ENCODE measurements around the gene SLC25A20.
"Not testable (repeated sequence)": the region's sequence is repeated elsewhere in the genome, so short reads cannot be mapped to it uniquely, and the experiment has no call there.

SLC25A20 gene, protein sequence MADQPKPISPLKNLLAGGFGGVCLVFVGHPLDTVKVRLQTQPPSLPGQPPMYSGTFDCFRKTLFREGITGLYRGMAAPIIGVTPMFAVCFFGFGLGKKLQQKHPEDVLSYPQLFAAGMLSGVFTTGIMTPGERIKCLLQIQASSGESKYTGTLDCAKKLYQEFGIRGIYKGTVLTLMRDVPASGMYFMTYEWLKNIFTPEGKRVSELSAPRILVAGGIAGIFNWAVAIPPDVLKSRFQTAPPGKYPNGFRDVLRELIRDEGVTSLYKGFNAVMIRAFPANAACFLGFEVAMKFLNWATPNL

DNA sequence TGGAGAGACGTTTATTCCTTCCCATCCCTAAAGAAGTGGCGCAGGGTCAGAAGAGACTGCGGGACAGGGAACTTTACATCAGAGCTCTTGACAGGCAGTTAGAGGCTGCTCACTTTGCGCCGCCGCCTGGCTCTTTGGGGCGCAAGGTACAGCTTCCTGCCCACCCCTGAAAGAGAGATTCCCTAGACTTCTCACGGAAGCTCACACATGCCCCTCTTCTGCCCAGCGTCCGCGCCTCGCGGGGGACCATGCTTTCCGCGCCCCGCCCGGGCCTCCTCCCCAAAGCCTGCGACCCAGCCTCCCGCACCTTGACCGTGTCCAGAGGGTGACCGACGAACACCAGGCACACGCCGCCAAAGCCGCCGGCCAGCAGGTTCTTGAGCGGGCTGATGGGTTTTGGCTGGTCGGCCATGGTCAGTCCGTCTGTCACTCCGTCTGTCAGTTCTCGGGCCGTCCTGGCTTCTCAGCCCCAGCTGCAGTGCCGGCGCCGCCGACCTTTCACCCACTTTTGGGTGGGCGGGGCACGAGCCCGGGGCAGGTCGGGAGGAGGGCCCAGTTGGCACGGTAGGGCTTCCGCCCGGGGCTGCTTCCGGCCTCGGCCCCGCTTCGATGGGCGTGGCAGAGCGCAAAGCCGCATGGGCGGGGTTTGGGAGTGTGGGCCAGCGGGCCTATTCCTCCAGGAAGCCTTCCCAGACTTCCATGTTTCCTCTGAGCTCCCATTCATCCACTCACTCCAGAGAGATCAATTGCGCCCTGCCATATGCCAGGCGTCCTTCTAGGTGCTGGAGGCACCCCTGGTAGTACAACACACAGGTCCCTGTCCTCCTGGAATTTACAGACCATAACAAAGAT, at the start of gene SLC25A20:
Gene SLC25A20 (minus strand): TSS at position 500 of the 852 bp plus-strand sequence. CDS start 88 bp downstream, at position 412.
- peak; percentile 89 to 91 for DNase-seq

DNA sequence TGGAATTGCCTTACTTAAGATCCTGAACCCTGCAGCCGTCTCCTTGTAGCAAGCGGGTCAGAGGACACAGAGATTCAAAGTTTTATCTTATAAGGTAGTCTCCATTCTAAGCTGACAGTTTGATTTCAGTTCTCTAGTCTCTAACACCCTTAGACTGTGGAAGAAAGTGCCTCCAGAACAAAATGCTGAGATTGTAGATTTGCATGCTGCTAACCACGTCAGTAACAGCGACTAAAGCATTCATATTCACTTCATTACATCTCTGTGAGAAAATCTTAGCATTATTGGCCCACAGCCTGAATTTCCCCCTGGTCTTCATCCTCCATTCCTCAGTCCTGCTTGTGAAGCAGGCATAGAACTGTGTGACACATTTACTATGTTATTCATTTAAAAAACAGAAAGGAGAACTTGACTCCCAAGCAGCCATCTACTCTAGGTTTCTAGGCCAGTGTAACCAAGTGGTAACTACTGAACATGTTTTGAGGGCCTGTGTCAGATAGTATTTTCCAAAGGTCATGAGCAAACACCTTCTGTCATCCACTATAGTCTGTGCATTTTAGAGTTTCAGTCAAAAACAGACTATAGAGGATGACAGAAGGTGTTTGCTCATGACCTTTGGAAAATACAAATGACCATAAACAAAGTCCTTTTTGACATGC, 47.3 kb upstream of the SLC25A20 start:
- no peak for DNase-seq

DNA sequence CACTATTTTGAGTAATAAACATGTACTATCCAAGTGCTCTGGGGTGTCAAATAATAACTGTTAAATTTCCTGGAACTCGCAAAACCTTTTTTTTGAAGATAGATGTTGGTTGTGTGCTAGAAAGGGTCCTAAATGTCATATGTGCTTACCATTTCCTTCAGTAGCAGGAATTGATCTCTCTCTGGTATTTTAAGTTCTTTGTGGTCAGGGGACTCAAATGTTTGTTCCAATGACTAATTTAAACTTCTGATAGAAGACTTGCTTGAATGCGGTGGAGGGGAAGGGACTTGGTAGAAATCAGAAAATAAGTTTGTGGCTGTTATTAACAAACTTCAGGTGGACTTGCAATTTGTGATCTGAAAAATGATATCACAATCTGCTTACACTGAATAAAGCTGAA, 46.8 kb upstream of the SLC25A20 start:
- DNase-seq = no peak

DNA sequence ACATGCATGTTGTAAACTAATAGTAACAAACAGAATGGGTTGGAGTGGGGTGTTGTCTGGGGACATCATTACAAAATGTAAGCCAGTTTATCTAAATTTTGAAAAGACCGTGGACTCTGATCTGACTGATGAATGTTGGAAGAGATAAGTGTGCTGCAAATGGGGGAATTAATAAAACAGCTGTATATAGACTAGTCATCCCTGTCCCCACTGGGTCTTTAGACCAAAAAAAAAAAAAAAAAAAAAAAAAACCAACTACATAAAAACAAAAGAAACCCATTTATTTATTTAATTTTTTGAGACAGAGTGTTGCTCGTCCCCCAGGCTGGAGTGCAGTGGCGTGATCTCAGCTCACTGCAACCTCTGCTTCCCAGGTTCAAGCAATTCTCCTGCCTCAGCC, 40.0 kb upstream of the SLC25A20 start:
- DNase-seq = no peak

DNA sequence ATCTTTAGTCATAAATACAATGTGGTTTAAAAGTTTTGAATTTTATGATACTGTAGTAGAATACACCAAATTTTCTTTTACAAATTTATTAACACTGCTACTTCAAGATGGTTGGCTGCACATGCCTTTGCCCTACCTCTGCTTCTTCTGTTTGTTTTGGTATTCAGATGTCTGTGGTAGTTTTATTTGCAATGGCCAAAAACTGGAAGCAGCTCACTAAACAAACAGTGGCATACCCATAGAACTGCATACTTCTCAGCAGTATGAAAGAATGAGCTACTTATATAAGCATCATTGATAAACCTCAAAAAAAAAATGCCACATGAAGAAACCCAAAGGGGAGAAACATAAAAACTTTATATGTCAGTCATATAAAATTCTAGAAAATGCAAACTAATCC, 39.5 kb upstream of the SLC25A20 start:
- DNase-seq = no peak

DNA sequence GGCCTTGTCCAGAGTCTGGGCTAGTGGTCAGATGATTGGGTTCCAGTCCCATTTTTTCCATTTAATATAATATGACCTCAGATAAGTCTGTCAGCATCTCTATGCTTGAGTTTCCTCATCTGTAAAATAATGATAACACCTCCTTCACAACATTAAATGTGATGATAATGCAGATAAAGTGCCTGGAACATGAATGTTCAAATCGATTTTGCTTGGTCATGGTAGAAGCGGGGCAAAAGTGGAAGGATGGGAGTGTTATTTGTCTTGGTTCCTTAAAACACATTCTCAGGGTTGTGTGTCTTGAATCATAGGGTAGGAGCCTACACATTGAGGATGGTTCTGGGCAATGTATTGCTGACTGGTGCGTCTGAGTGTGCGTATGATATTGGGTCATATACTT, 36.8 kb upstream of the SLC25A20 start:
- DNase-seq = no peak

DNA sequence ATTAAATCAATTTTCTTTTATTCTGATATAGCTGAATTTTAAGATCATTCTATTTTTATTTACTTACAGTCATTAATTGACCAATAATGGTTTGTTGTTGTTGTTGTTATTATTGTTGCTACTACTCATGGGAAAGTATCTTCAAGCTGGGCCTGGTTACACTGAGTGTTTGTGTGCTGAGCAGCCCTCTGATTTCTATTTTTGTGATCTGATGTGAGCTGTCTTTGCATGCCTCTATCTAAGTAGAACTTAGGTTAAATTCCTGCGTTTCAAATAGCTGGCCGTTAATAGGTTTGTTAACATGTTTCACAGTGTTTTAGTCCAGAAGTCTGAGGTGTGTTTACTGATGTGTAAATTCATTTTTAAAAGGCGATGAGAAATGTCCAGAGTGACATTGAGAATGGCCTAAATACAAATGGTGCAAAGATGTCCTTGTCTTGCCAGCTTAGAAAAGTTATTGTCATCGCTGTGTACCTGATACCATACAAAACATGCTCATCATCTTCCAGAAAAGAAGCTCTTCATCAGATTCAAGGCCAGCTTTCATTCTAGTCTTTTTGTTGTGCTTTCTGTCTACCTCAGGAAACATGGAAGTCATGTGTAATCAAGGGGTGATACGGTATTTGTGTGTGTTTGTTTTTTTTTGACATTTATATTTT, 35.8 kb upstream of the SLC25A20 start:
- no peak for DNase-seq

DNA sequence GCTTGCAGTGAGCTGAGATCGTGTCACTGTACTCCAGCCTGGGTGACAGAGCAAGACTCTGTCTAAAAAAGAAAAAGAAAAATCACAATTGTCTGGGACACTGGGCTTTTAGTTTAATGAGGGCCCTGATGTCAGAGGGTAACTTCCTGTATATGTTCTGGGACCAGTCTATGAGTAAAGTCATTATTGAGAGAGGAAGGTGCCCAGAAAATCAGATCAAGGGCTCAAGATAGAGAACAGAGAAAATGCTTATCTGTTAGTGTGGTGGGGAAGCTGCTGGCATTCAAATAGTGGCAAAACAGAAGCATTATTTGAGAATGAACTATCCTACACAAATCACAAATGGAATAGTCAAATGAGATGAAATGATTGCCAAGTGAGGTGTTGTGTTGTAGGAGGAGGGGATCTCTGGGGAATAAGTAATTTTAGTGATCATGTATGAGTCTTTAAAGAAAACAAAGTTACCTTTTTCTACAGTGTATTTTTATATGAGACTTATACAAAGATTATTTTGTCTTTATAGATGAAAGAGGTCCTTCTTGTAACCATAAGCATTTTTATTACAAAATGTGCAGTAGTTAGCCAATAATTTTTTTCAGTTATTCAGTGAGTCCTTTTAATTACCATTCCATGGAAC, 33.4 kb upstream of the SLC25A20 start:
- DNase-seq = no peak

DNA sequence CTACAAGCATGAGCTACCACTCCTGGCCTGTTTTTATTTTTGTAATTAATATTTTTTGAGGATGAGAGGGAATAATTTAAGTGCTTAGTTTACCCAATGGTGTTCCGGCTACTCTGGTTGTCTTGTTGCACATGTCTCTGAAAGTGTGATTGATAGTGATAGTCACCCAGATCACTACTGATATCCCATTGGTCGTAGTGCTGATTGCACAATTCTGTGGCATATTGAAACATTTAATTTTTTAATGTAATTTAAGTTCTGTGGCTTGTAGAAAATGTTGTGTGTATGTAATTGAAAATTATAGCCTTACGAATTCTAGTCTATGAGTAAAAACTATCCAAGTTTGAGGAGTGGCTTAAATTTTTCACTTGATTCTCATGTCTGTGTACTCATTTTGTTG, 31.9 kb upstream of the SLC25A20 start:
- no peak for DNase-seq

DNA sequence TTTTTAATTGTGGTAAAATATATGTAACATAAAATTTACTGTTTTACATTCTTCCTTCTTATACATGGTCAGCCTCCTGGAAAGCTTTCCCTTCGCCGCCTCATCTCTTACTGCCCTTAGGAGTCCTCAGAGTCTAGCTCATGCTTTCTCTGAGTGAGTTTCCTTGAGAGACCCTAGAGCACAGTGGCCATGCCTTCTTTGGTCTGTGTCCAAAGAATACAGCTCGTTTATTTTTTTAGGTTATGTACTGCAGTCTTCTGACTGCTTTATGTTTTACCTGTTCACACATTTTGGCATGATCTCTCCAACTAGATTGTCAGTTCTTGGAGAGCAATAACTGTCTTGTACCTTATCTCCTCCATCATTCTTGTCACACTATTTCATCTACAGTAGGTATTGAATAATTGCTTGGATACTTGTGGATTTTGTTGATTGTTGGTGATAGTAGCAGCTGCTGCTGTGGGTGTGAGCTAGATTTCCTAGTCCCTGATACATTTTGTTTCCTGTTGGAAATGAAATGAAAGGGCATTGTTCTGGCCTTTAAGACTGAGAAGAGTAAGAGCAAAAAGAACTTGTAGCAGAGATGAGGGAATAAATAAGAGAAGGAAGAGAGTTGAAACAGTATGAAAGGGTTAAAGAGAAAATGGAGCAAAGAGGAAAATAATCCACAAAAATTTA, 30.8 kb upstream of the SLC25A20 start:
- DNase-seq = no peak

DNA sequence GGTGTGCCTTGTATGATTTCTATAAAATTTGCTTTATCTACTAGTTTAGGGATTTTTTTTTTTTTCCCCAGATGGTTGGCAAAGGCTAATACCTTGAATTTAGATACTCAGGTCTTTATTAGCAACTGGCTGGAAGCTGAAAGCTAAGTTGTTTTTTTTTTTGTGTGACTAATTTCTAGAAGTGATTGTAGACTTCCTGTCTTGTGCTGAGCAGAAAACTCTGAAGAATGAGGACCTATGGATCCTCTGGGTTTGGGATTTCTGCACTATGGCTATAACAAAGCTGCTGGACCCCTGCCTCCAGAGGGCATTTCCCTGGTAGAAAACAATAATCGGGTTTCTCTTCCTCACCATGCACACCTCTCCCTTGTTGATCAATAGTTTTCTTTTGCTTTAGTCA, 30.0 kb upstream of the SLC25A20 start:
- no peak for DNase-seq

DNA sequence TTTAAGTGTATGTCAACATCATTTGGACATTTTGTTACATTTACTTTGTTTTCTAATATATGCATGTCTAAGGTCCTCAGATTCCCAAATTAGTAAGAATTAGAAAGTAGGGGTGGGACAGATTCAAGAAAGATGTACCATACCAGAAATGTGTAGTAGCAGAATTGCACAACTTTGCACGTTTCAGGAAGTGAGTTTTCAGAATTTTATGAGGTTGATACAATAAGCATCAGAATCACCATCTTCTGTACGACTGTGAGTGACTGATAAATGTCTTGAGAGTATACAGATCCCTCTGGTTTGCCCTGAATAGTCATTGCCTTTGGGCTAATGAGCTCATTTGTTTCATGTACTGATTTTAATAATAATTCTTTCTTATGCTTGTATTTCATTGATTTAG, 29.2 kb upstream of the SLC25A20 start:
- no peak for DNase-seq

DNA sequence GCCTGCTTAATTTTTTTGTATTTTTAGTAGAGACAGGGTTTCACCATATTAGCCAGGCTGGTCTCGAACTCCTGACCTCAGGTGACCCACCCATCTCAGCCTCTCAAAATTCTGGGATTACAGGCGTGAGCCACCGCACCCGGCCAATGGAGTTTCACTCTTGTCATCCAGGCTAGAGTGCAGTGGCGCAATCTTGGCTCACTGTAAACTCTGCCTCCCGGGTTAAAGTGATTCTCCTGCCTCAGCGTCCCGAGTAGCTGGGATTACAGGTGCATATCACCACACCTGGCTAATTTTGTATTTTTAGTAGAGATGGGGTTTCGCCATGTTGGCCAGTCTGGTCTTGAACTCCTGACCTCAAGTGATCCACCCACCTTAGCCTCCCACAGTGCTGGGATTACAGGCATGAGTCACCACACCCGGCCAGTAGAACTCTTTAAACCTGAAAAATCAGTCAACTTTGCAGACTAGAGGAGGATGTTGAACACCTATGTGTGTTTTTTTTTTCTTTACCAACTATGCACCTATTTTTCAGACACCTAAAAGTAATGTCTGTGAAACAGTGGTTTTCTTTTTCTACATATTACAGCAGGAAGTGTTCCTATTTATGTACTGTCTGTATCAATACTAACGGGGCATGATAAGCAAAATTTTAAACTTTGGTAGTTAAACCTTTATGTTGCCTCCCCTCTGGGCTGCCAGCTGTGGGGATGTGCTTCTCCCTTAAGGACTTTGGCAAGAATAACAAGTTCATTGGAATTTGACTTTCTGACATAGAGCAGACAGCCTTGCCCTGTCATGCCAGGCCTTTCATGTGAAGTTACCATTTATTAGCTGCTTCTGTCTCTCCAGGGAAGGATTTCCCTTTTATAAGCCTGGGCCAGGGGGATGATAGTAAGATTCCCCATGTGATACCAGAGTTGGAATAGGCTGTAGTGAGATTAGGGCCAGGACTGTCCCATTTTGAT, 28.0 kb upstream of the SLC25A20 start:
- DNase-seq = no peak

DNA sequence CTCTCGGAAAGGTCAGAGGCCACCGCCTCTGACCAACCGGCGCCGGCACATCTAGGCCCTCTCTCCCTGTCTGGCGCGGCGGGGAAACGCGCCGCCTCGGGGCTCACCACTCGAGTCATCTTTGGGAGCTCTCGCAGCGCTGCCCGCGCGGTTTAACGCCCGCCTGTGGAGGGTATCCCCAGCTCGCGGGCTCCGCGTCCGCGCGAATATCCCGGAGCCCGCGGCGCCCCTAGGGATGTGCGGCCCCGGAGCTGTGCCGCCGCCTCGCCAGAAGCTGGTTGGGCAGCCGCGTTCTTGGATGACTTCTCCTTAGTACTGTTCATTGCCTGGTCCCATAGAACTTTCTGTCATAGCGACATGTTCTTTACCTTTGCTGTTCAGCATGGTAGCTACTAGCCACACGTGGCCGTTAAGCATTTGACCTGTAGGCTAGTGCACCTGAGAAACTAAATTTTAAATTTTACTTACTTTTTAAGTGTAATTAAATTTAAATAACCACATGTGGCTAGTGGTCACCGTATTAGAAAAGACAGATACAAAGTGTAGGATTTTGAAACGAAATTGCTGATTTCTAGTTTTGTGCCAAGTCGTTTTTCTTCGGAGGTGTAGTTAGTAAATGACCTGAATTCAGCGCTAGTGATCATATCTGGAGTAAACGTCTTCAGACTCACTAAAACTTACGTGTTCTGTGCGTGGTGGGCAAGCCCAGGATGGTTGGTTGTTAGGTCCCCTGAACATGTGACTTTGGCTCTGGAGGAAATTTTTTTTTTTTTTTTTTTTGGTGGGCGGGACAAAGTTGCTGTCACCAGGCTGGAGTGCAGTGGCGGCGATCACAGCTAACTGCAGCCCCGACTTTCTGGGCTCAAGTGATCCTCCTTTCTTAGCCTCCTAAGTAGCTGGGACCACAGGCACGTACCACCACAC, 20.8 kb upstream of the SLC25A20 start:
- no peak for DNase-seq

DNA sequence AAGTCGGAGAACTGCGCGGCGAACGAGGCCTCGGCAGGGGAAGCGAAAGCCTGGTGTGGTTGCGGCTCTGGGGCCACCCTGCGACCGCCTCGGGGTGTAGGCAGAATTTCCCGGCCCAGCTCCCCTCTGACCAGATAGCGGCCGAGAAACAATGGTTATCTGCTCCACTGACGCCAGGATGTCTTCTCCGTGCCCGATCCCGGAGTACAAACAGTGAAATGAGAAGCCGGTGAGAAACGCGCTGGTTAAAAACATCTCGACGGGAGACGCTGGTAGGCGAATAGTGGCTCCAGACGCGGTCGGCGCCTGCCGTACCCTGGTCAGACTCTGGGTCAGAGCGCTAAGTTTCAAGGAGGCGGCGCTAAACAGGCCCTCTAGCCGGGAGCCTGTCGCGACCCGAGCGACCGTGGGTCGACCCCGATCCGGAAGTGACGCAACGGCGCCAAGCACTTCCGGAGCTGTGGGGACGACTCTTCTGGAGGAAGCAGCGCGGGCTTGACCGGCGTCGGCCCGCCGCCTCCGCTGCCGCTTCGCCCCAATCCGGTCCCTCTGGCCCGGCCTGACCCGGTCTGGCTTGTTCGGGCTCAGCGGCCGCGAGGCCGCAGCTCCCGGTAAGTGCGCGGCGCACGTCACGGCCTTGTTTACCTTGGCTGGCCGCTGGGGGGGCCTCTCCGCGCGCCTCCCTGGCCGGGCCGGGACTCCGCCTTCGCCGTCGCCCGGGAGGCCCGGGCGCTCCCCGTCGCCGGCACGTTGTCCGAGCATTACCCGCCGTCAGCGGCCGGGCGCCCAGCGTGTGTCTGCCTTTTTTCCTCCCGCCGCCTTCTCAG, 19.9 kb upstream of the SLC25A20 start, which contains the start of gene ARIH2:
Gene ARIH2 (plus strand): TSS at position 455 of the 827 bp plus-strand sequence. CDS start 8,717 bp downstream, outside the sequence.
- peak; percentile 84 to 87 for DNase-seq

DNA sequence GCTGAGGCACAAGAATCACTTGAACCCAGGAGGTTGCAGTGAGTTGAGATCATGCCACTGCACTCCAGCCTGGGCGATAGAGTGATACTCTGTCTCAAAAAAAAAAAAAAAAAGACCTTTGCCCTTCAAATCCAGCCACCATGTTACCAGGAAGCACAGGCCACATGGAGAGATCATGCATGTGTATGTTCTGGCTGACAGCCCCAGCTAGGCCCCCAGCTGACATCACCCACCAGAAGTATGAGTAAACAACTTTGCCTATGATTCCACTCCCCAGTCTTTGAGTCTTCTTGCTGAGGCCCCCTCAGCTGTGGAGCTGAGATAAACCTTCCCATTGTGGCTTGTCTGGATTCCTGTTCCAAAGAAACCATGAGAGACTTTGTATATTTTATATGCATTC, 16.6 kb upstream of the SLC25A20 start:
- DNase-seq = no peak

DNA sequence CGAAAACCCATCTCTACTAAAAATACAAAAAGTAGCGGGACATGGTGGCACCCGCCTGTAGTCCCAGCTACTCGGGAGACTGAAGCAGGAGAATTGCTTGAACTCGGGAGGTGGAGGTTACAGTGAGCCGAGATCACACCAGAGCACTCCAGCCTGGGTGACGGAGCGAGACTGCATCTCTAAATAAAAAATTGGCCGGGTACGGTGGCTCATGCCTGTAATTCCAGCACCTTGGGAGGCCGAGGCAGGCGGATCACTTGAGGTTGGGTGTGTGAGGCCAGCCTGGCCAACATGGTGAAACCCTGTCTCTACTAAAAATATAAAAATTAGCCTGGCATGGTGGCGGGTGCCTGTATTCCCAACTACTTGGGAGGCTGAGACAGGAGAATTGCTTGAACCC, 8.3 kb upstream of the SLC25A20 start:
- not testable (repeated sequence) for DNase-seq

DNA sequence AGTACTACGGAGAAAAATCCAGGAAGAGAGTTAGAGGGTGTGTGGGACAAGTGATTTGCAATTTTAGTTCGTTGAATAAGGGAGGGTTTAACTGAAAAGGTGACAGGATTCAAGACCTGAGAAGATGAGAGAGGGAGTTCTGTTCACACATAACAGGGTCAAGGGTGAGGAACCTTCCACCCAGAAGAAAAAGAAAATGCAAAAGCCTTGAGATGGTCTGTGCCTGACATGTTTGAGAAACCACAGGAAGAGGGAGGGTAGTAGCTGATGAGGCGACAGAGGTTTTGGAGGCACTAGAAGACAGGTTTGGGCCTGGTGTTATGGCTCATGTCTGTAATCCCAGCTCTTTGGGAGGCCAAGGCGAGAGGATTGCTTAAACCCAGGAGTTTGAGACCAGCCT, 591 bp upstream of the SLC25A20 start:
- no peak for DNase-seq
